Ectodermal cell (in vitro differentiated cells): Measurements from ENCODE around the gene SIL1.
"Not testable (repeated sequence)": the region's sequence is repeated elsewhere in the genome, so short reads cannot be mapped to it uniquely, and the experiment has no call there.

Experiments
- H3K27ac ChIP-seq: 2 replicates; pipeline ENCODE4 v1.7.0; 2013; ENCODE audit warnings: mild to moderate bottlenecking, low read depth, low read length; ENCODE audit not compliant: insufficient read depth, poor library complexity, severe bottlenecking
- H3K27me3 ChIP-seq: 2 replicates; pipeline ENCODE4 v1.7.0; 2013; ENCODE audit warnings: mild to moderate bottlenecking, low read length; ENCODE audit not compliant: insufficient read depth, control insufficient read depth, poor library complexity, severe bottlenecking
- H3K36me3 ChIP-seq: one replicate; pipeline ENCODE4 v1.7.0; 2013; ENCODE audit warnings: low read length; ENCODE audit not compliant: control insufficient read depth, insufficient read depth
- H3K4me1 ChIP-seq: one replicate; pipeline ENCODE4 v1.7.0; 2013; ENCODE audit warnings: low read length; ENCODE audit not compliant: control insufficient read depth, insufficient read depth
- H3K4me3 ChIP-seq: 2 replicates; pipeline ENCODE4 v1.7.0; 2013; ENCODE audit warnings: low read depth, low read length, control low read depth; ENCODE audit not compliant: insufficient read depth
- H3K9me3 ChIP-seq: 2 replicates; pipeline ENCODE4 v1.7.0; 2013; ENCODE audit warnings: mild to moderate bottlenecking, low read length, moderate library complexity; ENCODE audit not compliant: control insufficient read depth
- WGBS, 2 experiments: methylation state at CpG; one replicate each; pipeline ENCODE4 v1.1.7; 2013; ENCODE audit warnings: missing lambda C conversion rate in 2 of 2; 5-methylcytosine and 5-hydroxymethylcytosine counted together

Gene SIL1

GRCh38 chr5:139017624-139018023, 180.5 kb downstream of the SIL1 start:
- Histone ChIP-seq H3K27me3 (no peaks in the 10 kb centered on the region), H3K9me3 (no peaks in the 10 kb centered on the region), H3K4me3 (no peak overlapping the region), H3K4me1 (peaks cover 4% of the 10 kb centered on the region), H3K27ac (no peak overlapping the region), H3K36me3 (no peaks in the 10 kb centered on the region)
- whole genome bisulfite sequencing, 2 experiments = 87 to 89% methylated on average over 4 to 5 of the region's 5 CpGs

GRCh38 chr5:139016186-139016585, 182.0 kb downstream of the SIL1 start:
- H3K4me3 ChIP-seq = no peak overlapping the region
- H3K9me3 ChIP-seq = no peaks in the 10 kb centered on the region
- no peaks in the 10 kb centered on the region for H3K36me3 ChIP-seq
- no peaks in the 10 kb centered on the region for H3K27me3 ChIP-seq
- H3K4me1 ChIP-seq = peaks cover 4% of the 10 kb centered on the region
- WGBS, 2 experiments = 96 to 98% methylated on average over 3 of the region's 3 CpGs
- H3K27ac ChIP-seq = no peak overlapping the region

GRCh38 chr5:139014726-139015125, 183.4 kb downstream of the SIL1 start:
- H3K9me3 ChIP-seq = no peaks in the 10 kb centered on the region
- no peak overlapping the region for H3K4me3 ChIP-seq
- WGBS, 2 experiments = 94 to 96% methylated on average over 4 of the region's 4 CpGs
- no peak overlapping the region for H3K27ac ChIP-seq
- no peaks in the 10 kb centered on the region for H3K36me3 ChIP-seq
- H3K27me3 ChIP-seq = no peaks in the 10 kb centered on the region
- H3K4me1 ChIP-seq = peaks cover 4% of the 10 kb centered on the region

GRCh38 chr5:139012176-139012575, 186.0 kb downstream of the SIL1 start:
- no peaks in the 10 kb centered on the region for H3K36me3 ChIP-seq
- WGBS, 2 experiments = 95 to 96% methylated on average over 4 of the region's 4 CpGs
- H3K27ac ChIP-seq = no peak overlapping the region
- no peaks in the 10 kb centered on the region for H3K9me3 ChIP-seq
- H3K4me3 ChIP-seq = no peak overlapping the region
- no peaks in the 10 kb centered on the region for H3K4me1 ChIP-seq
- H3K27me3 ChIP-seq = no peaks in the 10 kb centered on the region

GRCh38 chr5:139011156-139011555, 187.0 kb downstream of the SIL1 start:
- not testable (repeated sequence) for H3K4me1 ChIP-seq, H3K9me3 ChIP-seq, H3K27me3 ChIP-seq, H3K36me3 ChIP-seq, H3K27ac ChIP-seq
- WGBS, 2 experiments = 21 to 23% methylated on average over 12 to 16 of the region's 25 CpGs
- H3K4me3 ChIP-seq = peak overlapping the region; percentile 27

- 96 to 97% methylated on average over 3 of the region's 3 CpGs for WGBS, 2 experiments
Observed at GRCh38 chr5:139004374-139005307, 193.5 kb downstream of the SIL1 start.

GRCh38 chr5:138999674-139000073, 198.5 kb downstream of the SIL1 start:
- Histone ChIP-seq H3K27ac (no peak overlapping the region), H3K4me1 (no peaks in the 10 kb centered on the region), H3K4me3 (no peak overlapping the region), H3K36me3 (no peaks in the 10 kb centered on the region), H3K27me3 (no peaks in the 10 kb centered on the region), H3K9me3 (no peaks in the 10 kb centered on the region)
- WGBS, 2 experiments = 100% methylated on average over 1 of the region's 1 CpG

More at GRCh38 chr5:139004374-139005307, 193.5 kb downstream of the SIL1 start:
- no peak overlapping the region for H3K27ac ChIP-seq
- no peaks in the 10 kb centered on the region for H3K9me3 ChIP-seq
- H3K4me1 ChIP-seq = no peaks in the 10 kb centered on the region
- no peaks in the 10 kb centered on the region for H3K36me3 ChIP-seq
- no peaks in the 10 kb centered on the region for H3K27me3 ChIP-seq
- H3K4me3 ChIP-seq = no peak overlapping the region

- H3K4me1 ChIP-seq = no peaks in the 10 kb centered on the region
- H3K27ac ChIP-seq = no peak overlapping the region
- no peaks in the 10 kb centered on the region for H3K27me3 ChIP-seq
- H3K4me3 ChIP-seq = no peak overlapping the region
- H3K36me3 ChIP-seq = no peaks in the 10 kb centered on the region
- H3K9me3 ChIP-seq = no peaks in the 10 kb centered on the region
- WGBS, 2 experiments = 91 to 97% methylated on average over 1 of the region's 1 CpG
Observed at GRCh38 chr5:138998521-138998920, 199.6 kb downstream of the SIL1 start.

GRCh38 chr5:138996120-138996519, 202.0 kb downstream of the SIL1 start:
- no peak overlapping the region for H3K4me3 ChIP-seq
- H3K36me3 ChIP-seq = no peaks in the 10 kb centered on the region
- no peak overlapping the region for H3K27ac ChIP-seq
- no peaks in the 10 kb centered on the region for H3K27me3 ChIP-seq
- 96 to 100% methylated on average over 1 of the region's 1 CpG for WGBS, 2 experiments
- no peaks in the 10 kb centered on the region for H3K9me3 ChIP-seq
- H3K4me1 ChIP-seq = no peaks in the 10 kb centered on the region

GRCh38 chr5:138990986-138991590, 207.1 kb downstream of the SIL1 start:
- H3K36me3 ChIP-seq = no peaks in the 10 kb centered on the region
- H3K4me3 ChIP-seq = no peak overlapping the region
- no peaks in the 10 kb centered on the region for H3K9me3 ChIP-seq
- no peaks in the 10 kb centered on the region for H3K4me1 ChIP-seq
- no peaks in the 10 kb centered on the region for H3K27me3 ChIP-seq
- no peak overlapping the region for H3K27ac ChIP-seq
- WGBS, 2 experiments = 94 to 95% methylated on average over 4 of the region's 4 CpGs
